Activated naive CD8-positive, alpha-beta T cell treated with anti-CD3 and anti-CD28 coated beads, Interleukin-2, amount 50 U/mL, for 24 hours (primary cell): ENCODE measurements around the gene C10orf71.
A peak's percentile ranks its signal among the peaks of the same experiment; 100 is the strongest.

ENCODE experiments used
- ATAC-seq: fragments of 150-1000 bp; cut with Tn5 transposase; one replicate; pipeline ENCODE4 v1.10.0; 2021
- DNase-seq: peaks from one replicate; pipeline ENCODE4 v3.0.0; 2021
- H3K27ac Mint-ChIP-seq: one replicate; pipeline ENCODE4 v1.8.0; 2021; ENCODE audit warnings: mild to moderate bottlenecking, mixed read lengths
- H3K27me3 Mint-ChIP-seq: one replicate; pipeline ENCODE4 v1.8.0; 2021; ENCODE audit warnings: mixed read lengths
- H3K36me3 Mint-ChIP-seq: one replicate; pipeline ENCODE4 v1.8.0; 2021; ENCODE audit warnings: low read depth, mixed read lengths
- H3K4me1 Mint-ChIP-seq: one replicate; pipeline ENCODE4 v1.8.0; 2021; ENCODE audit warnings: mixed read lengths
- H3K4me3 Mint-ChIP-seq: one replicate; pipeline ENCODE4 v1.8.0; 2021; ENCODE audit warnings: mild to moderate bottlenecking, moderate library complexity, mixed read lengths
- H3K9me3 Mint-ChIP-seq: one replicate; pipeline ENCODE4 v1.8.0; 2021; ENCODE audit warnings: mixed read lengths

C10orf71 gene

DNA sequence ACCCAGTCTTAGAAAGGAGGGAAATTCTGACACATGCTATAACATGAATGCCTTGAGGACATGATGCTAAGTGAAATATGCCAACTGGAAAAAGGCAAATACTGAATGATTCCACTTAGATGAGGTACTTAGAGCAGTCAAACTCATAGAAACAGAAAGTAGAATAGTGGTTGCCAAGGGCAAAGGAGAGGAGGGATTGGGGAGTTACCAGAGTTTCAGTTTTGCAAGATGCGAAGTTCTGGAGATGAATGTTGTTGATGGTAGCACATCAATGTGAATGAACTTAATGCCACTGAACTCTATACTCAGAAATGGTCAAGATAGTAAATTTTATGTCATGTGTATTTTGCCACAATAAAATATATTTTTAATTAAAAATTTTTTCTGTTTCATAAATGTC, 58.0 kb downstream of the C10orf71 start:
- no peak overlapping the region for H3K27ac Mint-ChIP-seq
- H3K4me3 Mint-ChIP-seq = no peak overlapping the region
- DNase-seq = no peak
- peaks cover 5% of the 10 kb centered on the region for H3K4me1 Mint-ChIP-seq
- no peaks in the 10 kb centered on the region for H3K9me3 Mint-ChIP-seq
- no peaks in the 10 kb centered on the region for H3K36me3 Mint-ChIP-seq
- H3K27me3 Mint-ChIP-seq = no peaks in the 10 kb centered on the region
- ATAC-seq = peak; percentile 29

DNA sequence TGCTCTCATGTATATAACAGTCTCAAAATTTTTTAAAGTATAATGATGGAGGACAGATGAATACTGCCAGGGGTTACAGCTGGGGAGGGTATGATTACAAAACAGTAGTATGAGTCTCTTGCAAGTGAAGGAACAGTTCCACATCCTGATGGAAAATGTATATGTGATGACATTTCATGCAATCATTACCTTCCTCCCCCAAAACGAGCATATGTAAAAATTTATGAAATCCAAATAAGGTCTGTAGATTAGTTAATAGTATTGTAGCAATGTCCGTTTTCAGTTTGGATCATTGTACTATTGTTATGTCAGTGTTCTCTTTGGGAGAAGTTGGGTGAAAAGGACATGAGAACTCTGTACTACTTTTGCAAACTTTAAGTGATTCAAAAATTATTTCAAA, 58.9 kb downstream of the C10orf71 start:
- peaks cover 5% of the 10 kb centered on the region for H3K4me1 Mint-ChIP-seq
- H3K36me3 Mint-ChIP-seq = no peaks in the 10 kb centered on the region
- no peaks in the 10 kb centered on the region for H3K9me3 Mint-ChIP-seq
- H3K27ac Mint-ChIP-seq = no peak overlapping the region
- ATAC-seq (no peak), DNase-seq (no peak)
- no peak overlapping the region for H3K4me3 Mint-ChIP-seq
- no peaks in the 10 kb centered on the region for H3K27me3 Mint-ChIP-seq

DNA sequence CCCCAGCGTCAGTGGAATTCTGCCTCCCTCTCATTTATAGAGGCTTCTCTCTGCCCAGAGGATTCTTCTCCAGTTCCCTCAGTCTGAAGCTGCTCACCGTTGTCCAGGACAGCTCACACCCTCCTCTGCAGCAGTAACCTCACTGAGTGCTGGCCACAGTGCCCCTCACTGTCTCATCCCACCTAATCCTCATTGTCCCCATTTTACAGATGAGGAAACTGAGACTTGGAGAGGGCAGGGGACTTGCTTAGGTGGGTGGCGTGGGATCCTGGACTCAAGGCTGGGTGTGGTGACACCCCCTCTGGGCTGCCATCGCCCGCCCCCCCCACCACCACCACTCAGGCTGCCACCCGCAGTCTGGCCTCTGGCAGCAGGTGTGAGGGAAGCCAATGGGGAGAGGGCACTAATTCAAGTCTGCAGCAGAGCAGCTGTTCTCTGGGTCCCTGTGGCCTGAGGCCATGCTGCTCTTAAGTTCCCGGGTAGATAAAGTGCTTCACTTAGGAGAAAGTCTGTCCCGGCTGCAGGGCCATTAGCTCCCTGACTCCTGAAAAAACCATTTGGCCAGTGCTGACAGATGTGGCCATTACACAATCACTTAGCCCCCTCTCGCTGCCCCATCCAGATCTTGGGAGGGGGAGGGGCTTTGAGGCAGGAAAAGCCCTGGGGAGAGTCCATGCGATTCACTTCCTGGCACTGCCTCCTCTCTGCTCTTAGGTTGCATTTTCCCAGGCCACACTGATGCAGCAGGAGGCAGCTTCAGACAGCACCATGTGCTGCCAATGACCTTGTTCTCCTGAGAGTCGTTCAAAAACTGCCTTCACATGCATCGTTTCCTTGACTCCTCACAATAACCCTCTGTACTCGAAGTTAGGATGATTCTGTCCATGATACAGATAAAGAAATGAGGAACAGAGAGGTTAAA, 60.6 kb downstream of the C10orf71 start:
- H3K9me3 Mint-ChIP-seq = no peaks in the 10 kb centered on the region
- no peak for ATAC-seq
- peaks cover 5% of the 10 kb centered on the region for H3K4me1 Mint-ChIP-seq
- H3K36me3 Mint-ChIP-seq = no peaks in the 10 kb centered on the region
- H3K27ac Mint-ChIP-seq = no peak overlapping the region
- H3K27me3 Mint-ChIP-seq = no peaks in the 10 kb centered on the region
- no peak overlapping the region for H3K4me3 Mint-ChIP-seq
- no peak for DNase-seq

DNA sequence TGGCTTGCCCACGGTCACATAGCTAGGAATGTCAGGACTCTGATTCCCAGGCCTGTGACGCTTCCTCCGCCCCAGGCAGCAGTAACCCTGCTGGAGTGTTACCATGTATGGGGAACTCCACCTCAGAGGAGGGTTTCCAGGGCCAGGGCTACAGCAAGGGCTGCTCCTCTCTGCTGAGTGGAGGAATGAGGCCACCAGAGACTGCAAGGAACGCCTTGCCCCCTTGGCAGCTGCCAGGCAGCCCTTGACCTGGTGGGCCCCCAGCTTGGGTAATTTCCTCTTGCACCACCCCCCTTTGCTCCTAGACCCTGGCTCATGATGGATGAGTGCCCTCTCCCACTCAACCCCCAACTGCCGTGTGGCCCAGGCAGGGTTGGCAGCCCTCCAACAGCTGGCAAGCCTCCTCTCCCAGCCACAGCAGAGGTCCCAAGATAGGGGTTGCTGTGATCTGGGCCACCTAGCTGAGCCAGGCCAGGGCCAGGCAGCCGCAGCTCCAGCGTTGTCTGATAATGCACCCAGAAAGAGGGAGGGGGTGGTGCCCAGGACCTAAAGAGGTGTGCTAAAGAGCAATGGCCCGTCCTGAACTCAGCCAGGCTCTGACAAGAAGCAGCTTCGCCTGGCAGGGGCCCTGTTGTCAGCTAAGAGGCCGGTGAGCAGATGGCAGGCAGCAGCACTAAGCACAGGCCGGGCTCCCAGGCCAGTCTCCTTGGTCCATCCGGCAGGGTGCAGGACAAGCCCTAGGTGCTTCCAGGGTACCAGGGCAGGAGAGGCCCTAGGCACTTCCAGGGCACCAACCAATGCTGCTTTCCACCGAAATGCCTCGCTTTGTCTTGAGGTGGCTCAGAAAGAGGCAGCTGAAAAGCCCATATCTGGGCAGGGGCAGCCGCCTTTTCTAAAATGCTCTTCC, 61.6 kb downstream of the C10orf71 start:
- Mint-ChIP-seq H3K27me3 (no peaks in the 10 kb centered on the region), H3K9me3 (no peaks in the 10 kb centered on the region), H3K36me3 (no peaks in the 10 kb centered on the region), H3K4me3 (no peak overlapping the region), H3K27ac (no peak overlapping the region), H3K4me1 (peaks cover 5% of the 10 kb centered on the region)
- DNase-seq (no peak), ATAC-seq (no peak)

DNA sequence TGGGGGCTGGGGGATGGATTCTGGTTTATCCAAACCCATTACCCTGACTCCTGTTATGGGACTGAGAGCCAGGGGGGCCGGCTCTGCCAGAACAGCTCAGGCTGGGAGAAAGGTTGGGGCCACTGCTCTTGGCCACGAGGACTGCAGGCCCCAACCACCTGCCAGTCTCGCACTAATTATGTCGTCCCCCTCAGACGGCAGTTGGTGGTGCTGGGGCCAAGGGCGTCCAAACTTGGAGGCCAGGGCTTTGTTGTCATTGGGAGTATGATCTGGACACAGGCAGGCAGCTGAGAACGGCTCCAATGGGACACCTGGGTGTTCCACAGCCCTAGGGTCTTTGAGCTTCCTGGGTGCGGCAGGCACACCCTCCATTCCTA, 62.2 kb downstream of the C10orf71 start:
- H3K9me3 Mint-ChIP-seq = no peaks in the 10 kb centered on the region
- H3K4me1 Mint-ChIP-seq = peaks cover 5% of the 10 kb centered on the region
- no peak overlapping the region for H3K27ac Mint-ChIP-seq
- no peaks in the 10 kb centered on the region for H3K27me3 Mint-ChIP-seq
- no peak overlapping the region for H3K4me3 Mint-ChIP-seq
- peak; percentile 16 for ATAC-seq
- no peak for DNase-seq
- no peaks in the 10 kb centered on the region for H3K36me3 Mint-ChIP-seq

DNA sequence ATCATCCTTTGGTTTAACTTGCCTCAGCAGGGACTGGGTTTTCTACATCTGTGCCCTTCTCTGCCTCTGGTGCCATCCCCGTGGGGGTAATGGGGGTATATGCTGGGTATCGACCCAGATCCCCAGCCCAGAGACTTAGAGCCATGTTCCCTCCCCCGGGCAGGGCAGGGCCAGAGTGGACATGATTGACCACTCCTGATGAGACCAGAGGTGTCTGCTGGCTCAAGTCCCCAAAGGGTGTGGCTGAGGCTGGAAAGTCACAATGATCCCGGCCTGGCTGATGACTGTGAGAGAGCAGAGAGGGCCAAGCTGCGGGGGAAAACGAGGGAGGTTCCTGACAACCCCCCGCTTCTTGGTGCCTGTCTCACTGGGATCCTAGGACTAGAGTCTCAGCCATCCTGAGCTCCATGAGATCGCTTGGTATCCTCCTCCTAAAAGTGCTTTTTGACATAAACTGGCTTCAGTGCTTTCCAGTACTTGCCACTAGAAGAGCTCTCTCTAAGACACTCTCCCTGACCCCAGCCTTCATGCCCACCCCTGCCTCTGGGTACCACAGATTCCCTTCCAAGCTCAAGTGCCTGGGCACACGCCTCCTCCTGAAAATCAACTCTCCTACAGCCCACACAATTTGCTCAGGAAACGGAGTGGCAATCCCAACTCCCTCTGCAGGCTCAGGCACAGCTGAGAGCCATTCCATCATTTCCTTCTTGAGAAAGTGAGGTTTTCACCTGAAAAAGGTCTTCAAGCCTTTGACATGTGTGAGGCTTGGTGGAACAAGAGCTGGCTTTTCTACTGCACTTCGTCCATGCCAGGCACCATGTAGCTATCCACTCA, 63.0 kb downstream of the C10orf71 start:
- ATAC-seq (no peak), DNase-seq (no peak)
- Mint-ChIP-seq H3K27ac (no peak overlapping the region), H3K36me3 (no peaks in the 10 kb centered on the region), H3K4me1 (peaks cover under 1% of the 10 kb centered on the region), H3K27me3 (no peaks in the 10 kb centered on the region), H3K9me3 (no peaks in the 10 kb centered on the region), H3K4me3 (no peak overlapping the region)

DNA sequence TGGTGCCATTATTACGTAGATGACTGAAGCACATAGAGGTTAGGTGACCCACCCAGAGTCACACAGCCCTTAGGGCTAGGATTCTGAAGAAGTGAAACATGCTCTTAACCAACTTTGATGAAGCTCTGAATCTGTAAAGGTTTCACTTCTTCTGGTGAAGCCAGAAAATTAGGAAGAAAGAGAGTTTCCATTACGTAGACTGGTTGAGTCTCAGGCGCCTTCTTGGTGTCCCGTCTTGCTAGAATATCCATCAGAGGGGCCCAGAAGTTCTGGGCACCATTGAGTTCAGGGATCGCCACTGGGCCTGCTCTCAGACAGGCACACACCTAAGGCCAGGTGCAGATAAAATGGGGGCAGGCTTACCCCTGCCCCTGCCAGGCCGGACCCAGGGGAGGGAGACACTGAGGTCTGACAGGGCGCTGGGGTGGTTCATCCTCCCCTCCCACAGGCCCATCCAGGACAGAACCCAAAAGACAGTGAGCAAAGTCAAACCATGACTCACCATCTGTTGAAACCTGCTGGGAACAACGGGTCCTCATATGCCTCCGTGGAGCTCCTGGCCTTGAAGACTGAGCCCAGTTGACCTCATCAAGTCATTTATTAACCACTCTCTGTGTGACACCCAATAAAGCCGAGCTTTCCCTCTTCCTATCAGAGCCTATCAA, 63.8 kb downstream of the C10orf71 start:
- Mint-ChIP-seq H3K36me3 (no peaks in the 10 kb centered on the region), H3K27ac (no peak overlapping the region), H3K4me3 (no peak overlapping the region), H3K27me3 (no peaks in the 10 kb centered on the region), H3K9me3 (no peaks in the 10 kb centered on the region), H3K4me1 (no peaks in the 10 kb centered on the region)
- DNase-seq (no peak), ATAC-seq (no peak)

DNA sequence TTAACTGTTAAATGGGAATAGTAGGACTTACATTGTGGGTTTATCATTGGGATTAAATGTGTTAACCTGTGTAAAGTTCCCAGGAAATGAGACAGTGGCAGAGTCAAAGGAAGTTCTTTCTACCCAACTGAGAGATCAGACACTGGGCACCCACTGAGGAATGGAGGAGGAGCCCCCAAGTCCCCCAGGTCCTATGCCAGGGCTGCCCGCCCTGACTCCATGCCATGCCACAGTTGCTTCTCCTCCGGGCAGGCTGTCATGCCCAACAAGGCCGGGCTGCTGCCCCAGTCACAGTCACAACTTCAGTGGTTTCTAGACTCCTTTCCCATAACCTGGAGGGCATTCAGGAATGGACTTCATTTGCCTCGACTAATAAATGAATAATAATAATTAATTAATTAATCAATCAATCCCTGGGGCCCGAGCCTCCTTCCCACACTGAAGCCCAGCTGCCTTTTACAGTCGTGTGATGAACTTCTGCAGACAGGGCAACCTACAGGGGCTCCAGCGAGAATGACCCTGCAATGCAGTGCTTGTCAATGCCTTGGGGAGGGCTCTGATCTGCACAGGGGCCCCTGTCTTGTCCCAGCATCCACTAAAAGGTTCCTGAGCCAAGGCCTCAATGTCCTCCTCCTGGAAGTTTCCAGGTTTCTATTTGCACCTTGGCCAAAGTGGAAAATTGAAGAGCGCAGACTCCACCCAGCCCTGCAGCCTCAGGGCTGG, 64.5 kb downstream of the C10orf71 start:
- H3K27ac Mint-ChIP-seq = no peak overlapping the region
- H3K27me3 Mint-ChIP-seq = no peaks in the 10 kb centered on the region
- no peaks in the 10 kb centered on the region for H3K9me3 Mint-ChIP-seq
- no peaks in the 10 kb centered on the region for H3K36me3 Mint-ChIP-seq
- no peak for DNase-seq
- no peak overlapping the region for H3K4me3 Mint-ChIP-seq
- no peaks in the 10 kb centered on the region for H3K4me1 Mint-ChIP-seq
- no peak for ATAC-seq

DNA sequence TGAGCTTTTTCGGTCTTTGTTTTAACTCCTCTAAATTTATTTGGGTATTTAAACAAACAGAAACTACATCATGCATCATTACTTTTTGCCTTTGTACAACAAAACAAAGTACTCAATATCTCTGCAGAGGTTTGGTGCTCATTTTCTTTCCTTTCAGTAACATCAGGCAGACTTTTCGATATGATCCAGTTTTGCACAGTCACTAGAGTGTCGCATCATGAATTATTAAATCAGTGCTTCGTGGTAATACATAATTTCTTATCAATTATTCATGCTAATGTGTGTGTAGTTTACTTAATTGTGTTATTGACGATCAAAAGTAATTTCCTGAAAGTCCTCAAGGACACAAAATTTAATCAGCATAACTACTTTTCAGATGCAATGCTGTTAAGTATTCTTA, 65.1 kb downstream of the C10orf71 start:
- no peak for DNase-seq
- H3K4me1 Mint-ChIP-seq = no peaks in the 10 kb centered on the region
- H3K27ac Mint-ChIP-seq = no peak overlapping the region
- no peaks in the 10 kb centered on the region for H3K36me3 Mint-ChIP-seq
- H3K27me3 Mint-ChIP-seq = no peaks in the 10 kb centered on the region
- no peak overlapping the region for H3K4me3 Mint-ChIP-seq
- H3K9me3 Mint-ChIP-seq = no peaks in the 10 kb centered on the region
- ATAC-seq = no peak

DNA sequence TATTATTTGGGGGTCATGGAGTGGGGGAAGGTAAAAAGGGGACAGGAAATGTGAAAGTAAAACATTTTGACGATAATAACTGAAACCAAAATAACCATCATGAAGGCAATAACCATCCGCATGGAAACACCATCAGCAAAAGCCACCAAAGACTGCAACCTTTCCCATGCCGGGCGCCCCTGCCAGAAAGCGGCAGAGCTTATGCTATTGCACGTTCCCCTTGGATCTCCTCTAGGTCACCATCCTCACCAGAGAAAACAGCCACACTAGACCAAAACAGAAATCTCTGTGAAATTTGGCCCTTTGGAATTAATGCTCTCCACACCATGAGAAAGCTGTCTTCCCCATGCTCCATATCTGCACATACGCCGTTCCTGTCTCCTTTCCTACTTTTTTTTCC, 65.8 kb downstream of the C10orf71 start:
- DNase-seq (no peak), ATAC-seq (no peak)
- Mint-ChIP-seq H3K36me3 (no peaks in the 10 kb centered on the region), H3K9me3 (no peaks in the 10 kb centered on the region), H3K4me1 (no peaks in the 10 kb centered on the region), H3K4me3 (no peak overlapping the region), H3K27me3 (no peaks in the 10 kb centered on the region), H3K27ac (no peak overlapping the region)

DNA sequence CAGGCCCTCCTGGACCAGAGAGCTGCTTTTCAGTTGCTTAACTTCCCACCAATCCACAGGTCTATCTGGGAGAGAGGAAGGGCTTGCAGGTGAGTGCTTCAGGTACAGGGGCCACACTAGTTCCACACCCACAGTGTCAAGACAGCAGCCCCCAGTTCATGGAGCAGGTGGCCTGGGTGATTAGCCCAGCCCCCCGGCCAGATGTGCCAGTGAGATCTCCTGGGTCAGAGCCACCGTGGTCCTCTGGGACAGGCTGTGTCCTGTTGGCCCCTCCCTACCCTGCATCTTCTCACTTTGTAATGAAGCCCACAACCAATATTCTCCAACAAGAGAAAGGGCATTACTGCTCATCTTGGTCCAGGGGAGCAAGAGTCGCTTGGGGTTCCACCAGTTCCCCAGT, 66.3 kb downstream of the C10orf71 start:
- H3K9me3 Mint-ChIP-seq = no peaks in the 10 kb centered on the region
- no peaks in the 10 kb centered on the region for H3K4me1 Mint-ChIP-seq
- no peaks in the 10 kb centered on the region for H3K36me3 Mint-ChIP-seq
- H3K27ac Mint-ChIP-seq = no peak overlapping the region
- no peak overlapping the region for H3K4me3 Mint-ChIP-seq
- no peaks in the 10 kb centered on the region for H3K27me3 Mint-ChIP-seq
- ATAC-seq = no peak
- DNase-seq = no peak

DNA sequence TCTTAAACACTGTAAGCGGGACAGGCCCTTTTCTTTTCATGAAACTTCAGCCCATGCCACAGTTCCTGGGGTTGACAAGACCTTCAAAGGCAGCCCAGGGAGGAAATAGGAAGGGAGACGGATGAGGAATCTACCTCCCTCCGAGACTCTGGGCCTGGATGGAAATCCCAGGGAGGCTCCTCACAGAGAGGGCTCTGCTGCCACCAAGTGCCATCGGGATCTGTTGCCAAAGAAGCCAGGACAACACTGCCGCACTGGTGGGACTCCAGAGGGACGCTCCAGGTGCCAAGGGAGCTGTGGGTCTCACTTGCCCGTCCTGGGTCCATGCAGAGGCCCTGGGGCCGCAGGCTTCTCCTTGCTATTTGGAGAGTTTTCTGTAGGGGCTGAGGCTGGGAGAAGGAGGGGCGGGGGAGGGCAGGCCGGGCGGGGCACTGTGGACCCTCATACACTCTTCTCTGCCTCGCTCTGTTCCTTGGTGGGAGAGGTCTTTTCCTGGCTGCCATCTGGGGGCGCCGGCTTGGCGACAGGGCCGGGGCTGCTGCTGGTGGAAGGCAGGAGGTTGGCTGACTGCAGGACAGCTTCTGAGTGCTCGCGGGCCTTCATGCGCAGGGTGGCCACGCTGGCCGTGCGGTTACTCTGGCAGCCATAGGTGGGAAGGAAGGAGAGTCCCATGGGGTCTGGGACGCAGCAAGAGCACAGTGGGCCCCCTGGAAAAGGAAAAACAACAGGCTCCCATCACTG, 66.9 kb downstream of the C10orf71 start:
- Mint-ChIP-seq H3K4me3 (no peak overlapping the region), H3K27ac (no peak overlapping the region), H3K36me3 (no peaks in the 10 kb centered on the region), H3K27me3 (no peaks in the 10 kb centered on the region), H3K4me1 (no peaks in the 10 kb centered on the region), H3K9me3 (no peaks in the 10 kb centered on the region)
- ATAC-seq (no peak), DNase-seq (no peak)

DNA sequence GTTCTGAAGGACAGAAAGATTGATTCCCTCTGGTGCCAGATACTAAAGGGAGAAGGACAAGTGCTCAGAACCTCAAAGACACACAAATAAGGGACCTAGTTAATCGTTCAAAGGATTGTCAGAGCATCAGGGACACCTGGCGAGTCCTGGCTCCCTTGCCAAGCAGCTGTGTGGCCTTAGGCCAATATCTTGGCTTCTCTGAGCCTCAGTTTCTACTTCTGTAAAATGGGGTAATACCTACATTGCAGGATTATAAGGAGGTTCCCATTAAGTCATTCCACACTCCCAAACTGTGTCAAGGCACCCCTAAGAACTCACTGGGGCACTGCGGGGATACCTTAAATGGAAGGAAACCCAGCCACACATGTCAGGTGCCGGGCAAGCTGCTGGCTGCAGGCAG, 67.5 kb downstream of the C10orf71 start:
- Mint-ChIP-seq H3K36me3 (no peaks in the 10 kb centered on the region), H3K27me3 (no peaks in the 10 kb centered on the region), H3K4me1 (no peaks in the 10 kb centered on the region), H3K27ac (no peak overlapping the region), H3K4me3 (no peak overlapping the region), H3K9me3 (no peaks in the 10 kb centered on the region)
- no peak for DNase-seq
- no peak for ATAC-seq
